SK-MEL-5 (cell line): ENCODE data around the gene DUS2. TPM values are rescaled to one million over a fixed set of nuclear protein-coding genes. Genes with fewer than 3 reads are reported as not detected.
"Not testable (repeated sequence)": the region's sequence is repeated elsewhere in the genome, so short reads cannot be mapped to it uniquely, and the experiment has no call there.

Source experiments
- DNase-seq: peaks from one replicate; pipeline ENCODE4 v3.0.0-alpha.2; 2016; ENCODE audit warnings: low read depth, low spot score
- in situ Hi-C: cut with HindIII; loops from 2 replicates; pipeline ENCODE4 v1.10.0; 2016; ENCODE audit warnings: low sequenced_read_pairs, high pct_unique_total_duplicates, low pct_unique_long_range_greater_than_20kb
- total RNA-seq: library from RNA; depleted of rRNA; stranded (reverse); fragments of >200 nt; shearing (Covaris generic); gene quantifications from 2 replicates; pipeline ENCODE4 v1.2.3, GENCODE V29; 2014

Gene DUS2
- total RNA-seq, 1 experiment from 2014 or later = 18.6 TPM

DNA sequence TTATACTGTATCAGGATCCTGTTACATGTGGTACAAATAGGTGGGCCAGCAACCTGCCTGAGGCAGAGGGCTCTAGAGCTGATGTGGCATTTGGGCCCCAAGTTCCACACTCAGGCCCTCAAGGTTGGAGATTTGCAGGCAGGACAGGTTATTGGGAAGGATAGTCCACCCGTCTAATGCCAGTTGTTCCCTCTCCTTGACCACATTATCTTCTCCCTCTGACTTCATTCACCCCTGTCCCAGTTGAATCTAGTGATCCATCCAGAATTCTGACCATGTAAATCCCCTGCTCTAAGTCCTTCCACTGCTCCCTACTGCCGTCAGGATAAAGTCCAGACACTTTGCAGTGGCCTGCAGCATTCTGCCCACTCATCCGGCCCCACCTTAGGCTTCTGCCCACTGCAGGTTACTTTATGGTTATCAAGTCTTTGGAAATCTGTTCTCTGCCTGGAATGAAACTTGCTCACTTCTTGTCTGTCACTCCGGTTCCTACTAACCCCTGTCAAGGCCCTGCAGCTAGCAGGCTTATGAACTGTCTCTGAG lies 60.2 kb downstream of the DUS2 start:
- in situ Hi-C loops = no loop called here

DNA sequence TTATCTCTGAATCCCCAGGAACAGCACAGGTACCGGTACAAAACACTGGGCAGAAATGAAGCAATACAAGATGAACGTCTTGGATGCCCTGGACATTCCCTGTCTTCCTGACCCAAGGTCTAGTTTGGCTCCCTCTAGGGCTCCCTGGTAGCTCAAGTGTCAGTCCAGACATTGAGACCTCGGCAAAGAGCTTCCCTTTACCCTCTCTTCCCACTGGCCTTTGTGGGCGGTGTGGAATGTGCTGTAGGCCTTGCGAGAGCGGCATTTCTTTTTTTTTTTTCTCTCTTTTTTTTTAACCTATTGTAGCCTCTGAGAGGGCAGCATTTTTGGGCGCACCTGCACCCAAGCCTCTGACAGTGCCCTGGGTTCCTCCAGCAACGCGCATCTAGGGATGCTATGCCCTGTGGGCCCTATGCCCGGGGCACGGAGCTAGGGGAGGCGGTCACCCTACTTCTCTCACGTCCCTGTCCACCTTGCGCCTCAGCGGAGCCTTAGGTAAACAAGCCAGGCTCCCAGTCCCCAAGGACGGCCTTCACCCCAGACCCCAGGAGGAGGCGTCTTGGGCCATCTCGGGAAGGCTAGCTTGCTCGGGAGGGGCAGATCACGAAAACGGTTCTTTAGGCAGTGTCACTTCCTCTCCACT lies 60.9 kb downstream of the DUS2 start:
- peak; percentile 4 for DNase-seq
- in situ Hi-C loops = no loop called here

More for the DNA sequence above, 60.2 kb downstream of the DUS2 start:
- no peak for DNase-seq

DNA sequence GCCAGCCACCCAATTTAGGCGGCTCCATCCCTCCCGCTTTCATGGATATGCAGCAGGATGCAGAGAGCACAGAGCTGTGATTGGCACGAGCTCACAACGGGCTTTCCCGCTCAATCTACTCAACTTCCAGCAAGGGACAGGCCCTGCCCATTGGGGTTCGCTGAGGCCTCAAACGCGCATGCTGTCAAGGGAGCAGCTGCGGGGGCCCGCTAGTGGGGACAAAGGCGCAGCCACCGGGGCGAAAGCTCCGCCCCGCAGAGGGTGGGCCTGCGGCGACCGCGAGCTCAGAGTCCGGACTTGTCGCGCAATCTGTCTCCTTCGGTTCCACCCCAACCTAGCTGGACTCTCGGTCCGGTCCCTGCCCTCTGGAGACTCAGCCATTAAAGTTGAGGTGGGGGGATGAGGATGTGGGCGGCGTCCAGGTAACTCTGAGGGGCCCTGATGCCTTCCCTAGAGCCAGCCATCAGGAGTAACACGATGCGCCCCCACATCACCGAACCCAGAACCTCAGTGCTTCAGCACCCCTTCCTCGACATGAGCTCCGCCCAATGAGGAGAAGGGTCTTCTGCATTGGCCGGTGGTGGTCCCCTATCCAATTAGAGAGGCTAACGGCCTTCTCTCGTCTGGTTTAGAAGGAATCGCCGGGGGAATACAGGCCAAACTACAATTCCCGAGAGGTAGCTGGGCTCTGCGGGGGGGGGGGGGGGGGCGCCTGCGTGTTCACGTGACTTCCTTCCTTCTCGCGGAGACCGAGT lies 61.6 kb downstream of the DUS2 start:
- peak; percentile 29 for DNase-seq
- in situ Hi-C loops = no loop called here

GRCh38 chr16:68085259-68086071 lies 62.4 kb downstream of the DUS2 start, which contains the start of gene NFATC3:
Gene NFATC3, plus strand, starts transcription at chr16:68085370. Its CDS starts 312 bp downstream, at chr16:68085682.
- DNase-seq = peak; percentile 93
- in situ Hi-C loops = no loop called here

DNA sequence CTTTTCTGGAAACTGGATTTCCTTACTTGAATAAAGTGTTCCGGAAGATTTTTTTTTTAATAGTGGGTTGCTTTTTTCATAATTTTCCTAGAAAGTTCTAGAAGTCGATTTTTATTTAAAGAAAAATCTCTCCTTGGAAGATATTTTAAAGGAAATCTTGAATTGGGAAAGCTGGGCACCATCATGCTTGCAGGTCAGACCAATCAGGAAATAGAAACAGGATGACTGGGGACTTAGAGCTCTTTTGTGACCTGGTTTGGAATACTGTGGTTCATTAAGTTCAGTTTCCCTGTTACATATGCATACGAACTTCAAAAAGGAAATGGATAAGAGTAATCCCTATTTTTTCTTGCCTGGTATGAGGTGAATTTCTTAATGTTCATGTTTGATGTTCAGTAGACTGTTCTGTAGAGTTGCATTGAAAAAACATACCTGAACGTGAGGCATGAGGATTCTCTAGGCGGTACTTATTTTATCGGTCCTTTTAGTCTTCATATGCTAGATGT lies 63.3 kb downstream of the DUS2 start:
- in situ Hi-C loops = no loop called here
- DNase-seq = peak; percentile 42

DNA sequence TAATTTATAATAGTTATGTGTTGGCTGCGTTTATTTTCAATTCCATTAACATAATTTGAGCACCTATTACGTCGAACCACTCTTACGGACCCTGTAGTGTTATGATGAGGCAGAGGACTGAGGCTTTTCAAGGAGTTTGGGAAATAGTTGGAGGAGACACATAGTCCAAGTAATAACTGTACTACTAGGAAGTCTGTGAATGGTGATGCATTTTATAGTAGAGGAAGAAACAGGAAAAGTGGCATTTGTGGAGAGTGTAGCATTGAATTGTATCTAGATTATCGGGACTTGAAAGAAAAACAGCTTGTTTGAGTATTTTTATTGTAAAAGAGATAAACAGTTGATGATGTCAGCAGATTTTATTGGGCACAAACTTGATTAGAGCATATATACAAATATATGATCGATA lies 63.8 kb downstream of the DUS2 start:
- DNase-seq = peak; percentile 12
- in situ Hi-C loops = no loop called here

- DNase-seq = no peak
- in situ Hi-C loops = no loop called here
Observed at GRCh38 chr16:68087688-68088087, 64.6 kb downstream of the DUS2 start.

DNA sequence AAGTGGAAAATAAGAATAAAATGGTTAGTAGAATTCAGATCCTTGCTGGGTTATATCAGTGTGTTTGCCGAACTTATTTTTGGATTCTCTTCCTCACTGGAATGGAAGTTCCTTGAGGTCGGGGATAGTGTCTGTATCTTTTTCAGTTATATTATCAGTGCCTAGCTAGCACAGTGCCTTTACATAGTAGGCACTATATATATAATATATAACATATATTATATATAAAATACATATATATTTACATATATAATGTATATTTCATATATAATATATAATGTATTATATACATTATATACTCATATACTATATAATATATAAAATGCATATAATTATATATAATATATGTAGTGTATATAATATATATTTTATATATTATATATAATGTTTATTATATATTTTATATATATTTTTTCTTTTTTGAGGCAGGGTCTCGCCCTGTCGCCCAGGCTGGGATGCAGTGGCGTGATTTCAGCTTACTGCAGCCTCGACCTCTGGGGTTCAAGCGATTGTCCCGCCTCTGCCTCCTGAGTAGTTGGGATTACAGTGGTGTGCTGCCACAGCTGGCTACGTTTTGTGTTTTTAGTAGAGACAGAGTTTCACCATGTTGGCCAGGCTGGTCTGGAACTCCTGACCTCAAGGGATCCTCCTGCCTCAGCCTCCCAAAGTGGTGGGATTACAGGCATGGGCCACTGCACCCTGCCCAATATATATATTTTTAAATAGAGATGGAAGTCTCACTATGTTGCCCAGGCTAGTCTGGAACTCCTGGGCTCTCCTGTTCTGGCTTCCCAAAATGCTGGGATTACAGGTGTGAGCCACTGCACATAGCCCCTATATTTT lies 65.3 kb downstream of the DUS2 start:
- in situ Hi-C loops = no loop called here
- no peak for DNase-seq

DNA sequence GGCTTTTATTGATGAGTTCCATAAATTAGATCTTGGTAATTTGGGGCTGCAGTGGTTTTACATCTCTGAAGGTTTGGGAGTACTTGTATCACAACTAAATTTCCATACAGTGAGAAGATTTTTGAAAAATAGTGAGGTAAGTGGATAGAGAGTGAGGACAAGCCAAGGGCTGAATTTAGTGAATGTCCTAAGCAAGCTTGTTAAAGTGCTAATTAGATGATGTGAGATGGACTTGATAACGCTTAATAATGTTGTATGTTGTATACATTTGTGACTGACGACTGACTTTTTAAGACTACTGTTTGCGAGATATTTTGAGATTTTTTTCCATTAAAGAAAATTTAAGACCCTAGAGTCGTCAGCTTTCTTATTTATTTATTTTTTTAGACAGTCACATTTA lies 66.0 kb downstream of the DUS2 start:
- no peak for DNase-seq
- in situ Hi-C loops = no loop called here

DNA sequence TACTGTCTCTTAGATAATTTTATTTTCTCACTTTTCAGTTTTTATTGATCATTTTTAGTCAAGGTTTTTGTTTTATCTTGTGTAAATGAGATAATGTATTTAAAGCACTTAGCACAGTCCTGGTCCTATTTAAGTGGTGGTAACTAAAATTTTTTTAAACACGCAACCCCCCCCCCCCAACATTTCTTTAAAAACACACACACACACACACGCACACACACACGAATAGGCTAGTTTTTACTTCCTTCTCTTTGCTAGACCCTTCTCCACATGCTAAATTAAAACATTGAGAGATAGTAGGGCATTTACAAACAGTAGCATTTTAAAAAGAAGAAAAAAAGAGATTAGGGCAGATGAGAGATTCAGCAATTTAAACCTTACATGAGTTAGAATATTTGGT lies 67.0 kb downstream of the DUS2 start:
- in situ Hi-C loops = no loop called here
- DNase-seq = no peak

DNA sequence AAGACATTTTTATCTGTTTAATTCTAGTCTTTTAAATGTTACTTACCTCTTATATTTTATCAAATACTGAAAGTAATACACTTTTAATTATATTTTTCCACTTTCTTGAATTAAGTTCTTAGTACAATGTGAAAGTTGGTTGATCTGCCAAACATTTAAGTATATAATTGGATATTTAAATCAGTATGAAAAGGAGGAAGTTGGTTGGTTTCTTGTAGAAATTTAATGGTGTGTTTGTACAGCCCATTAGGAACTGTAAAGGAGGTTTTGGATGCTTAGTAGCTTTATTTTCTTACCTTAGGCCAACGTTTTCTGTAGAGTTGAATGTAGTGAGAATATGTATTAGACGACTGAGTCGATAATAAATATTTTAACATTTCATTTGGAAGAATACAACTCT lies 67.4 kb downstream of the DUS2 start:
- DNase-seq = no peak
- in situ Hi-C loops = no loop called here

- in situ Hi-C loops = no loop called here
- peak; percentile 74 for DNase-seq
Observed at GRCh38 chr16:68091380-68092261, 68.5 kb downstream of the DUS2 start.

- in situ Hi-C loops = not testable (repeated sequence)
Observed at GRCh38 chr16:68092275-68092674, 69.2 kb downstream of the DUS2 start.

GRCh38 chr16:68093816-68094613 lies 70.9 kb downstream of the DUS2 start:
- peak; percentile 54 for DNase-seq
- in situ Hi-C loops = no loop called here

More at GRCh38 chr16:68092275-68092674, 69.2 kb downstream of the DUS2 start:
- DNase-seq = not testable (repeated sequence)

GRCh38 chr16:68094614-68094934 lies 71.5 kb downstream of the DUS2 start:
- DNase-seq = no peak
- in situ Hi-C loops = no loop called here

DNA sequence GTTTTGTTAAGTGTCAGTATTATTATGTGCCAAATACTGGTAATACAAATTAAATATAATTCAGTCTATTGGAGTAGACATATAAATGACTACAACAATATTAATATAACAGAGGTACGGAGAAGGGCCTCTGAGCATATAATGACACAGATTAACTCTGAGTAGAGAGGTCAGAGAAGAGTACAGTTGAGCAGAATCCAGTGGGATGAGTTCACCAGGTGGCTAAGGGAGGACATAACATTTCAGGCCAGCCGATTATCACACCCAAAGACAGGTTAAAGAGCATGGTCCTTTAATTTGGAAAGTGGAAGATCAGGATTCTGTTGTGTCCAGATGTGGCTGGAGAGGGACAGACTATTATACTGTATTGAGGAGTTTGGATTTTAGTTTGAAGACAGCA lies 73.4 kb downstream of the DUS2 start:
- no peak for DNase-seq
- in situ Hi-C loops = no loop called here
